GM19238 (cell line): ENCODE measurements around the gene MPLKIP.
"Not testable (repeated sequence)": the region's sequence is repeated elsewhere in the genome, so short reads cannot be mapped to it uniquely, and the experiment has no call there.

Experiments
- DNase-seq: peaks from one replicate; pipeline ENCODE4 v3.0.0; 2011; ENCODE audit warnings: low spot score; ENCODE audit not compliant: insufficient read length

MPLKIP gene

GRCh38 chr7:40133561-40134427, 628 bp downstream of the MPLKIP start:
- DNase-seq: peak; percentile 7

- DNase-seq: no peak
Observed at GRCh38 chr7:40122940-40123254, 11.5 kb downstream of the MPLKIP start.

- DNase-seq: not testable (repeated sequence)
Observed at GRCh38 chr7:40122100-40122939, 12.1 kb downstream of the MPLKIP start.

GRCh38 chr7:40120020-40120419, 14.4 kb downstream of the MPLKIP start:
- no peak for DNase-seq

- not testable (repeated sequence) for DNase-seq
Observed at GRCh38 chr7:40118201-40118600, 16.2 kb downstream of the MPLKIP start.

GRCh38 chr7:40117199-40117598, 17.2 kb downstream of the MPLKIP start:
- DNase-seq: not testable (repeated sequence)

GRCh38 chr7:40115936-40116335, 18.5 kb downstream of the MPLKIP start:
- DNase-seq: no peak

- DNase-seq: no peak
Observed at GRCh38 chr7:40105879-40106473, 28.4 kb downstream of the MPLKIP start.

GRCh38 chr7:40102897-40103296, 31.5 kb downstream of the MPLKIP start:
- DNase-seq: no peak

GRCh38 chr7:40101201-40101600, 33.2 kb downstream of the MPLKIP start:
- no peak for DNase-seq

GRCh38 chr7:40099837-40100236, 34.6 kb downstream of the MPLKIP start:
- no peak for DNase-seq

GRCh38 chr7:40098810-40099209, 35.6 kb downstream of the MPLKIP start:
- DNase-seq: no peak

- no peak for DNase-seq
Observed at GRCh38 chr7:40097728-40098127, 36.7 kb downstream of the MPLKIP start.

- no peak for DNase-seq
Observed at GRCh38 chr7:40095695-40096327, 38.6 kb downstream of the MPLKIP start.

- DNase-seq: no peak
Observed at GRCh38 chr7:40095230-40095629, 39.2 kb downstream of the MPLKIP start.

GRCh38 chr7:40093631-40094350, 40.6 kb downstream of the MPLKIP start:
- no peak for DNase-seq

- no peak for DNase-seq
Observed at GRCh38 chr7:40092182-40092581, 42.2 kb downstream of the MPLKIP start.

GRCh38 chr7:40077849-40078248, 56.6 kb downstream of the MPLKIP start:
- no peak for DNase-seq
